Measurements from ENCODE around the gene DNER. TPM values are rescaled to one million over a fixed set of nuclear protein-coding genes. Genes with fewer than 3 reads are reported as not detected.
A peak's percentile ranks its signal among the peaks of the same experiment; 100 is the strongest.

DNER gene
- total and polyA plus RNA-seq, 2 of the 4 experiments (the other 2 are of a cell fraction): under 0.01 to 0.14 TPM

GRCh38 chr2:229344151-229344551, 370.2 kb downstream of the DNER start:
- no peak overlapping the region for H2BK15ac ChIP-seq (ENCODE audit: low read depth, low read length)
- no peak overlapping the region for H2AK9ac ChIP-seq (replicated peaks; ENCODE audit: low read depth, low read length, poor library complexity)
- no peak overlapping the region for H3K27ac ChIP-seq (ENCODE audit: insufficient read depth, low read length)
- WGBS, 2 experiments (ENCODE audit: extremely low coverage in 2 of 2, insufficient read length in 1 of 2): no CpG with 5 or more reads among the region's 6 CpGs
- H2AK5ac ChIP-seq (ENCODE audit: low read depth, low read length): no peak overlapping the region
- no peak overlapping the region for H3K23ac ChIP-seq (ENCODE audit: low read depth, low read length)
- H4K20me1 ChIP-seq (ENCODE audit: insufficient read depth, low read length): no peaks in the 10 kb centered on the region
- no peak overlapping the region for H3K18ac ChIP-seq (ENCODE audit: low read depth, low read length)
- no peak overlapping the region for H2AFZ ChIP-seq (replicated peaks; ENCODE audit: low read length, poor library complexity)
- no peak overlapping the region for H4K5ac ChIP-seq (ENCODE audit: low read depth, low read length)
- peaks cover 6% of the 10 kb centered on the region; the same call in 1 of the 2 replicates for H3K9me3 ChIP-seq (ENCODE audit: control insufficient read depth, insufficient read depth, low read length)
- no peaks in the 10 kb centered on the region for H3K4me1 ChIP-seq (ENCODE audit: control insufficient read depth, insufficient read depth, low read length)
- no peak overlapping the region for H4K8ac ChIP-seq (ENCODE audit: low read depth in 2 of 2, low read length in 2 of 2)
- H3K79me1 ChIP-seq (ENCODE audit: low read depth in 1 of 2, low read length in 2 of 2): no peaks in the 10 kb centered on the region
- intact Hi-C loops (cut with micrococcal nuclease) (no loop called here), in situ Hi-C loops (cut with MboI; ENCODE audit: low sequenced_read_pairs) (no loop called here), dilution Hi-C loops (cut with HindIII; ENCODE audit: low sequenced_read_pairs, unreplicated experiment) (no loop called here)
- ATAC-seq (ENCODE audit: low read depth) (peak; percentile 56; the same call in 1 of the 2 replicates), DNase-seq (no peak)
- H3K14ac ChIP-seq (replicated peaks; ENCODE audit: low read depth, low read length): no peak overlapping the region
- TF ChIP-seq POLR2A (IDR thresholded peaks at IDR 0.05; ENCODE audit: low read depth, low read length): no peak
- TF ChIP-seq RCOR1 (IDR thresholded peaks at IDR 0.05; ENCODE audit: insufficient replicate concordance, low read length): no peak
- no peak for TF ChIP-seq CHD1 (IDR thresholded peaks at IDR 0.05; ENCODE audit: low read depth, low read length)
- no peak for TF ChIP-seq RFX5 (IDR thresholded peaks at IDR 0.05; ENCODE audit: low read depth, low read length)
- TF ChIP-seq ELK1 (IDR thresholded peaks at IDR 0.05; ENCODE audit: borderline replicate concordance, low read depth, low read length): no peak
- no peak for TF ChIP-seq USF2 (IDR thresholded peaks at IDR 0.05; ENCODE audit: low read depth, low read length)
- no peak for TF ChIP-seq MXI1 (IDR thresholded peaks at IDR 0.05; ENCODE audit: borderline replicate concordance, low read depth, low read length)
- TF ChIP-seq CTCF (conservative IDR thresholded peaks at IDR 0.05; ENCODE audit: low read depth, low read length): no peak
- no peak for TF ChIP-seq RAD21 (IDR thresholded peaks at IDR 0.05; ENCODE audit: low read length)
- no peaks in the 10 kb centered on the region for H3K27me3 ChIP-seq (ENCODE audit: control insufficient read depth, insufficient read depth, low read length)
- ChIA-PET CTCF (no interaction called here), POLR2A (ENCODE audit: unreplicated experiment) (no interaction called here)
- H2BK20ac ChIP-seq (ENCODE audit: low read depth, low read length): no peak overlapping the region
- H3K4ac ChIP-seq (ENCODE audit: low read depth, low read length): no peak overlapping the region
- no peak overlapping the region for H3K9ac ChIP-seq (ENCODE audit: low read depth, low read length)
- no peak overlapping the region for H4K91ac ChIP-seq (ENCODE audit: insufficient read depth, low read depth, low read length)
- no peak overlapping the region for H2BK120ac ChIP-seq (ENCODE audit: low read depth, low read length)
- no peak overlapping the region for H3K4me2 ChIP-seq (ENCODE audit: low read depth, low read length)
- H3K36me3 ChIP-seq (ENCODE audit: control insufficient read depth, insufficient read depth, low read length): no peaks in the 10 kb centered on the region
- H3K4me3 ChIP-seq (ENCODE audit: insufficient read depth, low read depth, low read length): no peak overlapping the region
- H3K9me1 ChIP-seq (ENCODE audit: insufficient read depth, low read length): no peaks in the 10 kb centered on the region
- H2BK5ac ChIP-seq (ENCODE audit: low read depth, low read length, poor library complexity, severe bottlenecking): no peak overlapping the region
- no TSS peak for BruUV-seq (replicated peaks)
- H3K56ac ChIP-seq (ENCODE audit: extremely low read depth, insufficient read depth, low read length): no peak overlapping the region

Measured in IMR-90 (cell line).